ENCODE results near the gene PNLDC1. TPM values are rescaled to one million over a fixed set of nuclear protein-coding genes. Genes with fewer than 3 reads are reported as not detected.

The PNLDC1 gene
- total RNA-seq, 2 donors from 2014 or later = not detected

DNA sequence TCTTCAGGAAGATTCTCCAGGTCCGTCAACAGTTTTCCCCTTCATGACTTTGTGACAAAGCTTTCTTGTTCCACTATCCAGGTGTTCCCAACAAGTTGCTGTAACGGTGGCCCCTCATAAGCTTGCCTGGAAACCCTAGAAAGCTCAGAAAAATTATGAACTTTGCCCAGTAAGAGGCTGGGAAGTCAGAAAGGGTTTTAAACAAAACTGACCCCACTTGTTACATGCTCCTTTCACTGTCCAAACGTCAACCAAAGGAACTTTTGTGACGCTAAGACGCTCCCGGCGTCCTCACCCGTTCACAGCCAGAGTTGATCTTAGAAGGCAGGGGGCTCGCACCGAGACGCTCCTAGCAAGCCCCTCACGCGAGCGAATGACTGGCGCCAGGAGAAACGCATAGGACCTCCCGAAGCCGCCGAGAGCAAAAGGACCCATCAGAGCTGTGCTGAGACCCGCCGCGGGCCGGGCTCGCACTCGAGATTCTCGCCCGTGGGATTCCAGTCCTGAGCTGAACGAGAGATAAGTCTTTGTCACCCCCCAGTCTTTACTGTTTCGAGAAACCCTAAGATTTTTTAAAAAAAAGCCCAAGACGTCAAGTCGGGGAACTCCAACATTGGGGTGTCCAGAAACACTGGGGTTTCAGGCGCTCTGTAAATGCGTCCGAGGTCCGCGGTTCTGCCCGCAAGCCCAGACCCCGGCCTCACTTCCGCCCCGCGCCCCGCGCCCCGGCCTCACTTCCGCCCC is 38.8 kb upstream of the PNLDC1 start:
- H3K27me3 Mint-ChIP-seq (ENCODE audit: insufficient read depth) = no peaks in the 10 kb centered on the region
- H3K4me1 Mint-ChIP-seq = peaks cover 21% of the 10 kb centered on the region
- peaks cover 72% of the 10 kb centered on the region for H3K36me3 ChIP-seq (ENCODE audit: control insufficient read depth, insufficient read depth, low read length)
- peak; percentile 79 for DNase-seq
- H3K27ac ChIP-seq (ENCODE audit: low read depth, low read length) = peak overlapping the region; percentile 93
- WGBS, 2 experiments (ENCODE audit: insufficient coverage in 1 of 2, insufficient read length in 1 of 2) = 47 to 54% methylated on average over 26 to 45 of the region's 45 CpGs
- peaks cover 53% of the 10 kb centered on the region for H3K36me3 Mint-ChIP-seq (ENCODE audit: low read depth)
- peaks cover 4% of the 10 kb centered on the region for H3K4me1 ChIP-seq (ENCODE audit: control insufficient read depth, insufficient read depth, low read length)
- H3K27me3 ChIP-seq (ENCODE audit: control insufficient read depth, insufficient read depth, low read length, poor library complexity, severe bottlenecking) = no peaks in the 10 kb centered on the region
- H3K4me3 Mint-ChIP-seq = peak overlapping the region; percentile 87
- H3K4me3 ChIP-seq (ENCODE audit: low read length) = peak overlapping the region; percentile 70
- TF ChIP-seq, protein P1, sequence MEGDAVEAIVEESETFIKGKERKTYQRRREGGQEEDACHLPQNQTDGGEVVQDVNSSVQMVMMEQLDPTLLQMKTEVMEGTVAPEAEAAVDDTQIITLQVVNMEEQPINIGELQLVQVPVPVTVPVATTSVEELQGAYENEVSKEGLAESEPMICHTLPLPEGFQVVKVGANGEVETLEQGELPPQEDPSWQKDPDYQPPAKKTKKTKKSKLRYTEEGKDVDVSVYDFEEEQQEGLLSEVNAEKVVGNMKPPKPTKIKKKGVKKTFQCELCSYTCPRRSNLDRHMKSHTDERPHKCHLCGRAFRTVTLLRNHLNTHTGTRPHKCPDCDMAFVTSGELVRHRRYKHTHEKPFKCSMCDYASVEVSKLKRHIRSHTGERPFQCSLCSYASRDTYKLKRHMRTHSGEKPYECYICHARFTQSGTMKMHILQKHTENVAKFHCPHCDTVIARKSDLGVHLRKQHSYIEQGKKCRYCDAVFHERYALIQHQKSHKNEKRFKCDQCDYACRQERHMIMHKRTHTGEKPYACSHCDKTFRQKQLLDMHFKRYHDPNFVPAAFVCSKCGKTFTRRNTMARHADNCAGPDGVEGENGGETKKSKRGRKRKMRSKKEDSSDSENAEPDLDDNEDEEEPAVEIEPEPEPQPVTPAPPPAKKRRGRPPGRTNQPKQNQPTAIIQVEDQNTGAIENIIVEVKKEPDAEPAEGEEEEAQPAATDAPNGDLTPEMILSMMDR (conservative IDR thresholded peaks at IDR 0.05) = no peak
- peak overlapping the region; percentile 96 for H3K27ac Mint-ChIP-seq
- H3K9me3 ChIP-seq (ENCODE audit: control insufficient read depth, low read length) = no peaks in the 10 kb centered on the region
- no peaks in the 10 kb centered on the region for H3K9me3 Mint-ChIP-seq
- peak overlapping the region; percentile 32 for H3K9ac ChIP-seq (ENCODE audit: extremely low read depth, low read length, poor library complexity, severe bottlenecking)

DNA sequence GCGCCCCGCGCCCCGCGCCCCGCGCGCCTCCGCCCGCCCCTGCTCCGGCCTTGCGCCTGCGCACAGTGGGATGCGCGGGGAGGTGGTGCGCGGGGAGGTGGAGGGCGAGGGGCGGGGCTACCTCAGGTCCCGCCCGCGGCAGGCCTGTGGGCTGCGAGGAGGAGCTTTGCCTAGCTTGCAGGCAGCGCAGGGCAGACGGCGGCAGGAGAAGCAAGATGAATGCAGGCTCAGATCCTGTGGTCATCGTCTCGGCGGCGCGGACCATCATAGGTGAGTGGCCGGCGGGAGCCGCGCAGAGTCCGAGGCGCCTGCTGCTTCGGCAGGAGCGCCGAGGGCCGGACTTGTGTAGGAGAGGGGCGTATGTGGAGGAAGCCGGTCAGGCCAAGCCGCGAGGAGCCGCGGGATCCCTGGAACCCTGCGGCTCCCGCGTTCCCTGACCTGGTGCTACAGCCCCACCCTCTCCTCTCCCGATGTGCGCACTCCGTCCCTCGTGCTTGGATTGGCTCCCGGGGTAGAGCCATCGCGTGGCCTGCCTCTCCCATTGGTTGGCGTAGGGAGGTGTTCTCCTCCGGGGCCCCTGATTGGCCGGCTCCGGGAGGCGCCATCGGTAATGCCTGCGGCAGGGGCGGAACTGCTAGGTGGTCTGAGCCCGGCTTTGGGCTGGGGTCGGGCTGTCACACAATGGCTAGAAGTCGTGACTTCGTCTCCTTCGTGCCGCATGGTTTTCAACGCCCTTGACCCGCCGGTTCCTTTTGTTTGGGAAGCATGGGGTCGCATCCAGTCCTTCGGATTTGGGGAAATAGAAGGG is 38.0 kb upstream of the PNLDC1 start, which contains the start of gene ACAT2:
Gene ACAT2 (plus strand): TSS at position 173 of the 808 bp plus-strand sequence. CDS start 43 bp downstream, at position 216.
- Mint-ChIP-seq H3K36me3 (ENCODE audit: low read depth) (peaks cover 51% of the 10 kb centered on the region), H3K27me3 (ENCODE audit: insufficient read depth) (no peaks in the 10 kb centered on the region), H3K9me3 (no peaks in the 10 kb centered on the region), H3K4me3 (peak within 1 kb of the TSS; percentile 87), H3K4me1 (peaks cover 21% of the 10 kb centered on the region), H3K27ac (peak within 1 kb of the TSS; percentile 96)
- Histone ChIP-seq H3K27me3 (ENCODE audit: control insufficient read depth, insufficient read depth, low read length, poor library complexity, severe bottlenecking) (no peaks in the 10 kb centered on the region), H3K36me3 (ENCODE audit: control insufficient read depth, insufficient read depth, low read length) (peaks cover 72% of the 10 kb centered on the region), H3K9ac (ENCODE audit: extremely low read depth, low read length, poor library complexity, severe bottlenecking) (peak within 1 kb of the TSS; percentile 45), H3K9me3 (ENCODE audit: control insufficient read depth, low read length) (no peaks in the 10 kb centered on the region), H3K4me1 (ENCODE audit: control insufficient read depth, insufficient read depth, low read length) (peaks cover 4% of the 10 kb centered on the region), H3K4me3 (ENCODE audit: low read length) (peak within 1 kb of the TSS; percentile 82), H3K27ac (ENCODE audit: low read depth, low read length) (peak within 1 kb of the TSS; percentile 98)
- TF ChIP-seq, protein P1 (conservative IDR thresholded peaks at IDR 0.05) = no peak
- WGBS, 2 experiments (ENCODE audit: insufficient coverage in 1 of 2, insufficient read length in 1 of 2) = 26 to 39% methylated on average over 31 to 76 of the region's 76 CpGs
- peak; percentile 98 for DNase-seq

DNA sequence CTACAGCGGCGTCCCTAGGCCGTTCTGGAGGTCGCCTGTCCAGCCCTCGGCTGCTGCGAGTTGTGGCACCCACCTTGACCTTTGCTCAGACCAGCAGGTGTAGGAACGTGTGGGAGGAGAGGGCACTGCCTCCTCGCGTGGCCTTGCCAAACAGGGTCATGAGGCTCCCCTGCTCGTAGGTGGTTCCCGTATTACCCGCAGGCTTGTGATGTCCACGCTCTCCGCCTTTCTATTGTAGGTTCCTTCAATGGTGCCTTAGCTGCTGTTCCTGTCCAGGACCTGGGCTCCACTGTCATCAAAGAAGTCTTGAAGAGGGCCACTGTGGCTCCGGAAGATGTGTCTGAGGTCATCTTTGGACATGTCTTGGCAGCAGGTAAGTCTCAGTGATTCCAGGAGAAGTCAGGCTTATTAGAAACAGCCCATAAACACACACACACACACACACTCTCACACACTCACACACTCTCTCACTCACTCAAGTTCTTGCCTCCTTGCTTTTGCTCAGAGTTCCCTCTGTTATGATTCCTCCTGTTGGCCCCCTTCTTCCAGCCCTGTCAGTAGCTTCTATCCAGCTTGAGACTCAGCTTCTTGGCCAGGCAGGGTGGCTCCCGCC is 37.3 kb upstream of the PNLDC1 start:
- Histone ChIP-seq H3K27me3 (ENCODE audit: control insufficient read depth, insufficient read depth, low read length, poor library complexity, severe bottlenecking) (no peaks in the 10 kb centered on the region), H3K27ac (ENCODE audit: low read depth, low read length) (peak overlapping the region; percentile 49), H3K9ac (ENCODE audit: extremely low read depth, low read length, poor library complexity, severe bottlenecking) (peak overlapping the region; percentile 33), H3K4me3 (ENCODE audit: low read length) (peak overlapping the region; percentile 82), H3K36me3 (ENCODE audit: control insufficient read depth, insufficient read depth, low read length) (peaks cover 72% of the 10 kb centered on the region), H3K4me1 (ENCODE audit: control insufficient read depth, insufficient read depth, low read length) (peaks cover 4% of the 10 kb centered on the region), H3K9me3 (ENCODE audit: control insufficient read depth, low read length) (no peaks in the 10 kb centered on the region)
- Mint-ChIP-seq H3K4me1 (peaks cover 21% of the 10 kb centered on the region), H3K9me3 (no peaks in the 10 kb centered on the region), H3K36me3 (ENCODE audit: low read depth) (peaks cover 53% of the 10 kb centered on the region), H3K27me3 (ENCODE audit: insufficient read depth) (no peaks in the 10 kb centered on the region), H3K27ac (peak overlapping the region; percentile 96), H3K4me3 (peak overlapping the region; percentile 87)
- WGBS, 2 experiments (ENCODE audit: insufficient coverage in 1 of 2, insufficient read length in 1 of 2) = 52 to 68% methylated on average over 11 to 16 of the region's 16 CpGs
- no peak for DNase-seq
- TF ChIP-seq, protein P1 (conservative IDR thresholded peaks at IDR 0.05) = no peak

All from endodermal cell (in vitro differentiated cells).